ENCODE measurements around the gene FBXO28.

The FBXO28 gene

DNA sequence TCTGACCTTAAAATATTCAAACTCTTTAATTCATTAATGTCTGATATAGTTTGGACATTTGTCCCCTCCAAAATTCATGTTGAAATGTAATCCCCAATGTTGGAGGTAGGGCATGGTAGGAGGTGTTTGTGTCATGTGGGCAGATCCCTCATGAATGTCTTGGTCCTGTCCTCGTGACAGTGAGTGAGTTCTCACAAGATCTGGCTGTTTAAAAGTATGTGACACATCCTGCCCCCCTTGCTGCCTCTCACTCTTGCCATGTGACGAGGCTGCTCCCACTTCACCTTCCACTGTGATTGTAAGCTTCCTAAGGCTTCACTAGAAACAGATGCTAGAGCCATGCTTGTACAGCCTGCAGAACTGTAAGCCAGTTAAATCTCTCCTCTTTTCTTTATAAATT, 21.3 kb upstream of the FBXO28 start:
- DNase-seq (ENCODE audit: insufficient read length, low spot score) (no peak), FAIRE-seq (no peak)

DNA sequence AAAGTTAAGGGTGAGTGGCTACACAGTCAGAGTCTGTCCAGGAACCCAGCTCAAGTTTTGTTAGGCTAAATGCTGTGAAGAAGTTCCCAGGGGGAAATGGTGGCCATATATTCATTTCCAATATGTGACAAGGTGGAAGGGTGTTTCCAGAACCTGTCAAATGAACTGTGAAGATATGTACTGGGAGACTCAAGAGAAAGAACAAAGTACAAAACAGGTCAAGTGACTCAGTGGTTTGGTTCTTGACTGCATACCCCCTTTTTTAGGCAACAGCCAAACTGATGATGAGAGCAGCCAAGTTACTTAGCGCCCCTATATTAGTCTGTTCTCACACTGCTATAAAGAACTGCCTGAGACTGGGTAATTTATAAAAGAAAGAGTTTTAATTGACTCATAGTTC, 18.6 kb upstream of the FBXO28 start:
- DNase-seq (ENCODE audit: insufficient read length, low spot score) = no peak
- FAIRE-seq = no peak

DNA sequence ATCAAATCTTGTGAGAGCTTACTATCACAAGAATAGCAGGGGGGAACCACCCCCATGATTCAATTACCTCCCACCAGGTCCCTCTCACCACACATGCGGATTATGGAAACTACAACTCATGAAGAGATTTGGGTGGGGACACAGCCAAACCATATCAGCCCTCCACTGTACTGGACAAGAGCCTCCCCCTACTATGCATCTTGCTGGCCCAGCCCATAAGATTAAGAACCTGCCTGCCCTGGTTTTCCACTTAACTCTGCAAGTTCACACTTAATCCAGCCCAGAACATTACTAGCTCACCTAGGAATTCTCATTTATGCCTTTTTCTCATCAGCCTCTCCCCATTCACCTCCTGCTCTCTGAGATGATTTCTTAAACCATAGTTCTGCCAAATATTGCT, 18.0 kb upstream of the FBXO28 start:
- FAIRE-seq (no peak), DNase-seq (ENCODE audit: insufficient read length, low spot score) (no peak)

DNA sequence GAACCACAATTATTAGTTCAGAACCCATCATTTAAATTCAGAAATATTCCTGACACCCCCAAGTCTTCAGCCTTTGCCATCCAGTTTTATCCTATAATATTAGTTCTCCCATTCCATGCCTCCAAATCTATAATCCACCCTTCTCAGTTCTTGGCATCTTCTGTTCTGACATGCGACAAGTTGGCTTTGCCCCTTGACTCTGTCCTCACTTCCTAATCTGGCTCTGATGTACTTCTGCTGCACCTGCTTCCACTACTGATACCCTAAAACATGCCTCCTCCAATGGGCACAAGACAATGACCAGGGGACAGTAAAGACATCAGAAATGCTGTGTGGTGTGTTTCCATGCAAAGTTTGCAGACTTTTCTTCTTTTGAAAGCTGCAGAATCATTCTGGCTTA, 17.1 kb upstream of the FBXO28 start:
- no peak for FAIRE-seq
- no peak for DNase-seq (ENCODE audit: insufficient read length, low spot score)

DNA sequence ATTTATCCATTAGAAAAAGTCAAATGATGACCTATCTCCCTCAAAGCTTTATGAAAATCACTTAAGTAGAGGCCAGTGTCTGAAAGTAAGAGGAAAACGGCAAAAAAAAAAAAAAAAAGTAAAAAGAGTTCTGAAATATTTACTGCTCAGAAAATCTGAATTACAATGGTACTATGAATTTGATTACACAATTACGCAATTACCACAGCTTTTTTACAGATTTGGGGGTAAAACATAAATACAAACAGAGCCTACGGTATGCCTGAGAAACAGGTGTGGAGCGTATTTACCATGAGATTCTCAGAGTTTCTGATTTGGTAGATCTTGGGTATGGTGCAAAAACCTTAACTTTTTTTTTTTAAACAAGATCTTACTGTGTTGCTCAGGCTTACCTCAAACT, 15.9 kb upstream of the FBXO28 start:
- FAIRE-seq (no peak), DNase-seq (ENCODE audit: insufficient read length, low spot score) (no peak)

DNA sequence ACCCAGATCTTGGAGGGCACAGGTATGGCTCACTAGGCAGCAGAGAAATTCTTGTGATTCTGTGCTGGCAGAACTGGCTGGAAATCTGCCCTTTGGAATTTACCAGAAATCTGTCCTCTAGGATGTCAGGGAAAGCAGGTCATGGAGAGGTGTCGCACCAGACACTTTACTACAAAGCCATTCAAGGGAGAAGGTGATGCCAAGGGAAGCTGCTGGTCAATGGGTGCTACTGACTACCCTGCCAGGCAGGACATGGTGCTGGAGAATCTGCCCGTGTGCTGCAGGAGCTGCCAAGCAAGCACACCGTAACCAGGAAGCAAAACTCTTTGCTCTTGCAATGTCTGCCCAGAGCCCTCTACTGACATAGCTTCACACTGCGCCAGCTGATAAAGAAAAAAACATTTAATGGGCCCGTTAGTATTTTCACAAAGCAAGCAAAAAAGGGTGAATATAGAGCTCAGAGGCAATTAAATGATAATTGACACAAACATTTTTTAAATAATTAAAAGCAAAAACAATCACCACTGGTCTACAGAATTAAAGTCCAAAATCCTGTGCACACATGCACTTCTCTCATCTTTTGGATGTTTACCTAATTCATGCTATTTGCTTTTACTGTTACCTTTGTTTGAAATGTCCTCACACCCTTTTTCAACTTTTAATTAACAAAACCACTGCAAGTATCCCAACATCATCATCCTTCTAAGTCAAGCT, 7.2 kb upstream of the FBXO28 start:
- DNase-seq (ENCODE audit: insufficient read length, low spot score) (peak; percentile 42), FAIRE-seq (peak; percentile 14)

DNA sequence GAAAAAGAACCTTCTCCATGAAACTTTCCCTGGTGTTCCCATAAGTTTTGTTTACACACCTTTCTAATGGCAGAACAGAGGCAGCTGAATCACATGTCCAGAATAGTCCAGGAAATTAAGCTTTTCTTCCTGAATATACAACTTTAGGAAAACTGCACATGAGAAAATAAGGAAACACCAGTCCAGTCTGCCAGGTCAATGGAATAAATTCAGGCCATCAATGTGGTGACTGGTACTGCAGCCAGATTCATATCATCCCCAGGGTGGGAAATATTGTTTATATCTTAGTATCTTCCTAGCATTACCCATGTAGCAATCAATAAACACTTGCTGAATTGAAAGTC, 6.7 kb upstream of the FBXO28 start:
- DNase-seq (ENCODE audit: insufficient read length, low spot score) (no peak), FAIRE-seq (no peak)

DNA sequence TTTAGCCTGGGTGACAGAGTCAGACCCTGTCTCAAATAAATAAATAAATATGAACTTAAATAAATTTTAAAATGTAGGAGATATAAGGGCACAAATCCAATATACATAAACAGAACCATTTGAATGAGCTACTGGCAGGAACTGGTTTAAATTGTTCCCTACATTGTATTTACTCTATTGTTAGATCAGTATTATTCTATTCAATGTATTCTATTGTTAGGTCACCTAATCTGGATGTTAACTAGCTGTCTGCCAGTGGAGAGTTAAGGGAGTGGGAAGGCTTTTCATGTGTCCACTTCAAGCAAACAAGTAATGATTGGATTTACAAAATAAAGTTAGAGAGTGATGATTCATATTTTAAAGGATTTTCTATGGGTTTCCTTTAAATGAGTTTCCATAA, 4.9 kb upstream of the FBXO28 start:
- no peak for DNase-seq (ENCODE audit: insufficient read length, low spot score)
- no peak for FAIRE-seq

DNA sequence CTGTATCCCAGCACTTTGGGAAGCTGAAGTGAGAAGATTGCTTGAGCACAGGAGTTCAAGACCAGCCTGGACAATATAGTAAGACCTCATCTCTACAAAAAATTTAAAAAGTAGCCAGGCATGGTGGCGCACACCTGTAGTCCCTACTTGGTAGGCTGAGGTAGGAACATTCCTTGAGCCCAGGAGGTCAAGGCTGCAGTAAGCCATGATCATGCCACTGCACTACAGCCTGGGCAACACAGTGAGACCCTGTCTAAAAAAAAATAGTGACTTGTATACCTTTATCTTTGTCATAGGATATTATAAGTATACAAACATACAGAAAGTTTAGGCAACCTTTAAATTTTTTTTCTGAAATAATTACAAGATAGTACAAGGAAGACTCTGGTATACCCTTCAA, 3.9 kb upstream of the FBXO28 start:
- DNase-seq (ENCODE audit: insufficient read length, low spot score) = no peak

DNA sequence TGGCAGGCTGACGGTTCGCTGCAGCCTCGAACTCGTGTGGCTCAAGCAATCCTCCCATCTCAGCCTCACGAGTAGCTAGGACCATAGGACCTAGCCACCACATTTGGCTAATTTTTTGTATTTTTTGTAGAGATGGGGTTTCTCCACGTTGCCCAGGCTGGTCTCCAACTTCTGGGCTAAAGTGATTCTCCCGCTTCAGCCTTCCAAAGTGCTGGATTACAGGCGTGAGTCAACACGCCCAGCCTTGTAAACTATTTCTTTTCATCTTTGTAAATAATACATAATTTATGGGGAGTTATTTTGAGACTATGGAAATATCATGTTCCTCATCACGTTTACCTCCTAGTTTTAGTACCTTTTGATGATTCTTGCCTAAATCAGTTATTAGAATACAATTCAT, 906 bp upstream of the FBXO28 start:
- DNase-seq (ENCODE audit: insufficient read length, low spot score) = no peak
- FAIRE-seq = no peak

More for the DNA sequence above, 3.9 kb upstream of the FBXO28 start:
- FAIRE-seq = no peak

DNA sequence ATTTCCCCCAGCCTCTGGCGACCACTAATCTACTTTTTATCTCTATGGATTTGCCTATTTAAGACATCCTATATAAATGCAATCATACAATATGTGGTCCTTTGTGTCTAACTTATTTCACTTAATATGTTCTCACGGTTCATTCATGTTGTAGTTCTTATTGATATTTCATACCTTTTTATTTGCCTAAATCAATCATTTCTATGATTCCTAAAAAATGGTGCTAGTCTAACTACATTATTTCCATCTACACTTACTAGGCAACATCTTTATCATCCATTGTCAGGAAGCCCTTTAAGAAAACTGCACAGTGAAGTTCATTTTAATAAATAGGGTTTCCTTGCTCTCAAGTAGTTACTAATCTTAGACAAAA, 380 bp upstream of the FBXO28 start:
- no peak for FAIRE-seq
- no peak for DNase-seq (ENCODE audit: insufficient read length, low spot score)

DNA sequence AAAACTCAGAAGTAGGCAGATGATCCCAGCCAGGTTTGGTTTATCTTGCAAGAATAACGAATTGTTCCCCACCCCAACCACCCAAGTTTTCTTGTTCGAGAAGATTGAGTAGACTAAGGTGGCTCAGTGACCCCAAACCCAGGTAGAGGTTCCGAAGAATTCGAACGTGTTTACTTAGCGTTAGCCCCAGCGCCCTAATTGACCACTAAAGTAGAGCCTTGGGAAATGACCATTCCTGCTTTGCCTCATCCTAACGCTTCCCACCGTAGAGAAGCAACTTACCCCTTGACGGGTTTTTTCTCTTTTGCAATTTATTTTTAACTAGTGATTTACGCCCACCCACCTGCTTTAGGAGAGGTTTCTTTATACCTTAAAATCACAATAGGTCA, 870 bp downstream of the FBXO28 start:
- FAIRE-seq (no peak), DNase-seq (ENCODE audit: insufficient read length, low spot score) (no peak)

DNA sequence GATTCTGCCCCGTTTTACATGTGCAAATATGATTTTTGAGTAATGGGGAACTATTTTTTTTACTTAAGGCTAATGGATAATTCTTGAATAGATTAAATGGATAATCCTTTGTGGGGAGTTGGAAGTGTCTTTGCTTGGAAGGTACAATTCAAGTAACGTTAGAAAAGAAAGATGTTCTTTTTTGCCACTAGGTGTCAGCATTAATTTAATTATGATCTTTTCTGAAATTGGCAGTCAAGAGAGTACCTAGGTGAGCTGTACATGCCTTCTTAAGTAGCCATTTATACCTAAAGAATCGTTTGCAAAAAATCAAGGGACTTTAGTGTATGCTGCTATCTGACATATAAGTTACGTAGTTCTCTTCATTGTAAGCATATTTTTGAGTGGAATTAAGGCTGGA, 2.2 kb downstream of the FBXO28 start:
- FAIRE-seq (peak; percentile 88), DNase-seq (ENCODE audit: insufficient read length, low spot score) (no peak)

DNA sequence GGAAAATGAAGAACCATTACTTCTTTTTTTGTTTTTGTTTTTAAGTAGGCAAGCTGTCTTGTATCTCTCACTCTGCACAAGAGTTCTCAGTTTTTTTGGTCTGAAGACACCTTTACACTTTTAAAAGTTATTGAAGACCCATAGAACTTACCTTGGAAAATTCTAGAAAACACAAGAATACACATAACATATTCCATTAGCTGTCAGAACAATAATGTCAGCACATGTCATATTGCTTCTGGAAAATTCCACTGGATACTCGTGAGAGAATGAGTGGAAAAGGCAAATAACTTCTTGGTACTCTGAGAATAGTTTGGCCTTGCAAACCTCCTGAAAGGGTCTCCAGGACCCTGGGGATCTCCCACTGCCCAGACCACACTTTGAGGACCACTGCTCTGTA, 4.8 kb downstream of the FBXO28 start:
- FAIRE-seq = no peak
- DNase-seq (ENCODE audit: insufficient read length, low spot score) = no peak

DNA sequence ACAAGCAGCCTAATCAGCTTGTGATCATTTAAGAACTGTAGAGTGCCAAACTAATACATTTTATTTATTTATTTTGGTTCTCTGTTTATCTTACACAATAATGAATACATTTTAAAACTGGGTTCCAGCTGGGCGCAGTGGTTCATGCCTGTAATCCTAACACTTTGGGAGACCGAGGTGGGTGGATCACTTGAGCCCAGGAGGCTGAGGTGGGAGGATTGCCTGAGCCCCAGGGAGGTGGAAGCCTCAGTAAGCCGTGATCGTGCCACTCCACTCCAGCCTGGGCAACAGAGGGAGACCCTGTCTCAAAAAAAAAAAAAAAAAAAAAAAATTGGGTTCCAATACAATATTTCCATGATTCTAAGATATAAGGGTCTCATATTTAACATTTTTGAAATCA, 9.2 kb downstream of the FBXO28 start:
- no peak for FAIRE-seq
- no peak for DNase-seq (ENCODE audit: insufficient read length, low spot score)

DNA sequence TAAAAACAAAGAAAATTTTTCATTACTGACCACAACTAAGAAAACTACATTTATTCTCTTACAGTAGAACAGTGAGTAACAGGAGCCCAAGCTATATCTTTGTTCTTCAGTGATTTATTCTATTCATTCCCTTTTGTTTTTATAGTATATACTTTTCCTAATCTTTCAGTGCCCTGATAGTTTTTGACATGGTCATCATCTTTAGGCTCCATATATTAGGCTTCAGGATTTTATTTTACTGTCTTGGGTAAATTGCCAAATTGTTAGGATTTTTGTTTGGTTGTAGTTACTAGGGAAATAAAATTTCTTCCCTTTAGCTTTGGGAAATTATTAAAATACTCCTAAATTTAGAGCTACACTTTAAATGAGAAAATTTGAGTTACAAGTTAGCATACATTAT, 10.3 kb downstream of the FBXO28 start:
- FAIRE-seq (no peak), DNase-seq (ENCODE audit: insufficient read length, low spot score) (no peak)

DNA sequence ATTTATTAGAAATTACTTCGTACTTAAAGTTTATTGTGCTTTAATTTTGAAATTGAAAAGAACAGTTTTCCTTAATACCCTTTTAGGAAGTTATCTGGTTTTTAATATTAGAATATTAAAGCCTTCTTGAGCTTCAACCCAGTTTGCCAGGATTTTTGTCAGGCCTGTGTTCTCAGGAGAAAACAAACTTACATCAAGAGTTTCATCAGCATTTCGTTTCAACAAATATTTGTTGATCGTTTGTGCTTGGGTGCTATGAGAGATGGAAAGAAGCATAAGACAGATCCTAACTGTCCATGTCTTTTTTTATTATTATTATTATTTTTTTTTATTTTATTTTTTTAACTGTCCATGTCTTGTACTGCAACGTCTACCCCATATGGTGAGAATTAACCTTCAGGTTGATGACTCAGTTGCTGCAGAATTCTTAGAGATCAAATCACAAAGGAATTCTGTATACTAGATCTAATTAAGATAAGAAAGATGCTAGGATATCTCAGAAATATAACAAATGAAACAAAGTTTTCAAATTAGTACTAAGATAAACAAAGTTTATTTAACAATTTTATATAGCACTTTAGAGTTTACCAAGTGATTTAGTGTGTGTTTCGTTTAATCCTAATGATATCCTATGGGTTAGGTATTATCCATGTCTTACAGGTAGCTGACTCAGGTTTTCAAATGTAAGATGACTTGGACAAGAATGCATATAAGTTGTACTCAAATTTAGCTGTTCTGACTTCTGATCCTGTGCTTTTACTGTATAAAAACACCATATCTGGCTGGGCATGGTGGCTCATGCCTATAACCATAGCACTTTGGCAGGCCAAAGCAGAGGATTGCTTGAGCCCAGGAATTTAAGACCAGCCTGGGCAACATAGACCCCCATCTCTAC, 14.3 kb downstream of the FBXO28 start:
- FAIRE-seq (no peak), DNase-seq (ENCODE audit: insufficient read length, low spot score) (no peak)

DNA sequence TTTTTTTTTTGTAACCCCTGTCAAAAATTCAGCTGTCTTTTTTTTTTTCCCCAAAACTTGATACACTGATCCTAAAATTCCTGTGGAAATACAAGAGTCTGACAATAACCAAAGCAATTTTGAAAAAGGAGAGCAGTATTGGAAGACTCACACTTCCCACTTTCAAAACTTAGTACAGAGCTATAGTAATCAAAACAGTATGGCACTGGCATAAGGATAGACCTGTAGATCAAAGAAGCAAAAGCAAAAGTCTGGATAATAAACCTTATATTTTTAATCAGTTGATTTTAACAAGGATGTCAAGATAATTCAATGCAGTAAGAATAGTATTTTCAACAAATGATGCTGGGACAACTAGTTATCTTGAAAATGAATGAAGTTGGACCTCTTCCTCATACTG, 17.3 kb downstream of the FBXO28 start:
- DNase-seq (ENCODE audit: insufficient read length, low spot score) (no peak), FAIRE-seq (no peak)

DNA sequence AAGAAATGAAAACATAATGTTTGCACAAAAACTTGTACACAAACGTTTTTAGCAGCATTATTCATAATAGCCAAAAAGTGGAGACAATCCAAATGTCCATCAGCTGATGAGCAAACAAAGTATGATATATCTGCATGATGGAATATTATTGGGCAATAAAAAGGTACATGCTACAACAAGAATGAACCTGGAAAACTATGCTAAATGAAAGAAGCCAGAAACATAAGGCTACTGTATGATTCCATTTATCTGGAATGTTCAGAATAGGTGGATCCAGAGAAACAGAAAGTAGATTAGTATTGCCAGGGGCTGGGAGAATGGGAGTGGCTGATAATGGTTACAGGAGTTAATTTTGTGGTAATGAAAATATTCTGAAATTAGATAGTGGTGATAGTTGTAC, 19.0 kb downstream of the FBXO28 start:
- FAIRE-seq (no peak), DNase-seq (ENCODE audit: insufficient read length, low spot score) (no peak)

DNA sequence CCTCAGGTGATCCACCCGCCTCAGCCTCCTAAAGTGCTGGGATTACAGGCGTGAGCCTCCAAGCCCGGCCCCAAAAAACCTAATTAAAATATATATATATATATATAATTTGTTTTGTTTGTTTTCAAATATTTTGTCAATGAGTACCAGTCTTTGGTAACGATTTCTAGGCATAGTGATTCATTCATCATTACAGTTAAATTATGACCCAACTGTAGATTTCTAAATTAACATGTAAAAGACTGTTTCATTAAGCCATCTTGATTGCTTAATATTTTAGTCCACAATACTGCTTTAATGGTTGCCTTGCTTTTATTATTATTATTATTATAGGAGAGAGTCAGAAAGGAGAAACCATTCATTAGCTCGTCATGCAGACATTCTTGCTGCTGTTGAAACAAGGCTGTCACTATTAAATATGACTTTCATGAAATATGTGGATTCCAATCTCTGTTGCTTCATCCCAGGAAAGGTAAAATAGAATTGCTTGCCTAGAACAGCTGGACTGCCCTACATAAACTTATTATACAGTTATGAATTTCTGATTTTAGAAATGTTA, 19.9 kb downstream of the FBXO28 start:
- DNase-seq (ENCODE audit: insufficient read length, low spot score) (no peak), FAIRE-seq (no peak)

DNA sequence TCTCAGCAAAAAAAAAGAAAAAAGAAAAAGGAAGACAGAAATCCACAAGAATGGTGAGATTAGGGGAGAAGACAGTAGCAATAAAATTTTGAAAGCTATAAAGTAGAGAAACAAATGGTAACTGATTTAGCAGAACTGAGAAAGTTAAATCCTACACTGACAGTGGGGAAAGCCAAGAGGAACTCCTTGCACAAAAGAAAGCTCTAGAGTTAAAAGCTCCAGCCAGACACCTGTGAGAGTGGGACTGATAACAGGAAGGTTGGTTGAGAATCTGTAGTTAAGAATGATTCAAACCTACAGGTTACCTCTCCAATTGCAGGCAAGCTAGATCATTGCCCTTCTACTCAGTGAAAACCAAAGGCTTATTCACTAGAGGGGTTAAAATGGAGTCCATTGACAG, 23.6 kb downstream of the FBXO28 start:
- FAIRE-seq = no peak
- no peak for DNase-seq (ENCODE audit: insufficient read length, low spot score)

DNA sequence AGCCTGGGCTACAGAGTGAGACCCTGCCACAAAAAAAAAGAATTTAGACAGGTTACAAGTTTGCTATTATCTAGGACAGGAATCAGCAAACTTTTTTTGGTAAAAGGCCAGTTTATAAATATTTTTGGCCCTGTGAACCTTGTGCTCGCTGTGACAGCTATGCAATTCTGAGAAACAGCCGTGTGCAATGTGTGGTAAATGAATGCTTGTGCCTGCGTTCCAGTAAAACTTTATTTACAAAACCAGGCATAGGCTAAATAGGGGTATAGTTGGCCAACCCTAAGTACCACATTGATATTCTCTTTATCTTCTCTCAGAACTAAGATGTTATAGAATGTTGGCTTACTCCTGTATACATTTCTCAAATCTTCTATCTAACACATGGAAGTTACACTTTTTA, 24.3 kb downstream of the FBXO28 start:
- DNase-seq (ENCODE audit: insufficient read length, low spot score) = no peak

More for the DNA sequence above, 24.3 kb downstream of the FBXO28 start:
- no peak for FAIRE-seq
